ENCODE measurements around the gene GARIN5A.

DNA sequence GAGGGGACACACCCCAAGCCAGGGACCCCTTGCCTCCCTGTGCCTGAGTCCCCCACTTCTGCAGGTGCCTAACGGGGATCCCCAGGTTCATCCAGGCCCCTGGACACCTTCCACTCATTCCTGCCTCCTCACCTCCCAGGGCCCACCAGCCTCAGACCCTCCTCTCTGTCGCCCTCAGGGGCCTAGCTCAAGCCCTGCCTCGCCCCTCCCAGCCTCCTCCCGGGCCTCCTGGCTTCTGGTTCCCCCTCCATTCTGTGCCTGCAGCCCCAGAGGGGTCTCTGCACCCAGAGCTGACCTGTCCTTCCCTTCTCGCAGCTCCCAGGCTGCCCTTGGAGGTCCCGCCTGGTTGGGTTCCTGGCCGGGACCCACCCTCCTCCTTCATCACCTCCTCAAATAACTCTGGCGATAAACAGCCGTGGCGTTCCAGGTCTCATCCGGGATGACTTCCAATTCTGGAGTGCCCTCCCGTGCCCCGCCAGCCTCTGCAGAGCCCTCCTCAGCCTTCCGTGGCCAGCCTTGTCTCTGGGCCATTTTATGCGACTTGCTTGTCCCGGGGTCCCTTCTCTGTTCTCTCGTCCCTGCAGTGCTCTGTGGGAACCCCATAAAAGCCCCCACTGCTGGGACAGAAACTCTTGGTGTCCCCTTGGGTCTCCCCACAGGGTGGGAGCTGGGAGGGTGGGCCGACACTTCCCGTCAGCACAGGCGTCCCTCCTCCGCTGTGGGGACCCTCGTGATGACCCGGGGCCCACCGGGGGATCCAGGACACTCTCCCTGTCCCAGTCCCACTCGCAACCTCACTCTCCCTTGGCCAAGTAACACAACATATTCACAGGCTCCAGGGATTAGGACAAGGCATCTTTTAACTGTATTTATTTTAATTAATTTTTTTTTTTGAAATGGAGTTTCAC, 25.2 kb upstream of the GARIN5A start:
- TF ChIP-seq, protein P1, sequence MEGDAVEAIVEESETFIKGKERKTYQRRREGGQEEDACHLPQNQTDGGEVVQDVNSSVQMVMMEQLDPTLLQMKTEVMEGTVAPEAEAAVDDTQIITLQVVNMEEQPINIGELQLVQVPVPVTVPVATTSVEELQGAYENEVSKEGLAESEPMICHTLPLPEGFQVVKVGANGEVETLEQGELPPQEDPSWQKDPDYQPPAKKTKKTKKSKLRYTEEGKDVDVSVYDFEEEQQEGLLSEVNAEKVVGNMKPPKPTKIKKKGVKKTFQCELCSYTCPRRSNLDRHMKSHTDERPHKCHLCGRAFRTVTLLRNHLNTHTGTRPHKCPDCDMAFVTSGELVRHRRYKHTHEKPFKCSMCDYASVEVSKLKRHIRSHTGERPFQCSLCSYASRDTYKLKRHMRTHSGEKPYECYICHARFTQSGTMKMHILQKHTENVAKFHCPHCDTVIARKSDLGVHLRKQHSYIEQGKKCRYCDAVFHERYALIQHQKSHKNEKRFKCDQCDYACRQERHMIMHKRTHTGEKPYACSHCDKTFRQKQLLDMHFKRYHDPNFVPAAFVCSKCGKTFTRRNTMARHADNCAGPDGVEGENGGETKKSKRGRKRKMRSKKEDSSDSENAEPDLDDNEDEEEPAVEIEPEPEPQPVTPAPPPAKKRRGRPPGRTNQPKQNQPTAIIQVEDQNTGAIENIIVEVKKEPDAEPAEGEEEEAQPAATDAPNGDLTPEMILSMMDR (IDR thresholded peaks at IDR 0.05) = no peak
- no peak for TF ChIP-seq POLR2A (IDR thresholded peaks at IDR 0.05)
- TF ChIP-seq EP300 (IDR thresholded peaks at IDR 0.05) = no peak
- no peak for TF ChIP-seq POLR2AphosphoS5 (IDR thresholded peaks at IDR 0.05)
